H1 (cell line): ENCODE data around the gene TNFAIP1. TPM values are rescaled to one million over a fixed set of nuclear protein-coding genes. Genes with fewer than 3 reads are reported as not detected.

Experiments
- CTCF ChIA-PET: fragments of 300-600 bp; sonication (Branson Sonifier 250); formaldehyde crosslinking; loops from one replicate; lab custom pipeline; 2021; ENCODE audit not compliant: partially characterized antibody; lab: Charles Lee
- POLR2A ChIA-PET: fragments of 300-600 bp; sonication (Branson Sonifier 250); formaldehyde crosslinking; loops from one replicate; lab custom pipeline; 2021; ENCODE audit warnings: inconsistent platforms; ENCODE audit not compliant: partially characterized antibody; lab: Charles Lee
- DNase-seq, 2 experiments: peaks; one replicate each; pipeline versions ENCODE4 v3.0.0 to v3.0.0-alpha.2; 2010 to 2022; ENCODE audit warnings: low spot score in 2 of 2, low read depth in 1 of 2, mixed read lengths in 1 of 2
- FAIRE-seq: peaks from 2 replicates; lab custom pipeline; 2011; peaks lifted over from hg19 to GRCh38; lab: Jason Lieb, UNC
- H2AFZ ChIP-seq: 2 replicates; pipeline ENCODE4 v1.8.1; 2012; ENCODE audit warnings: low read length, inconsistent platforms
- H2AK5ac ChIP-seq: 2 replicates; pipeline ENCODE4 v1.6.1; 2013; ENCODE audit warnings: low read depth, low read length
- H2BK120ac ChIP-seq: replicated peaks from 2 replicates; pipeline ENCODE3; 2013; ENCODE audit warnings: low read depth, low read length, inconsistent platforms
- H2BK12ac ChIP-seq: 2 replicates; pipeline ENCODE4 v1.6.1; 2013; ENCODE audit warnings: low read depth, low read length
- H2BK15ac ChIP-seq: 2 replicates; pipeline ENCODE4 v1.6.1; 2013; ENCODE audit warnings: low read length
- H2BK20ac ChIP-seq: 2 replicates; pipeline ENCODE4 v1.6.1; 2013; ENCODE audit warnings: low read length
- H2BK5ac ChIP-seq: 2 replicates; pipeline ENCODE4 v1.6.1; 2013; ENCODE audit warnings: low read depth, low read length
- H3K14ac ChIP-seq: 2 replicates; pipeline ENCODE4 v1.6.1; 2013; ENCODE audit warnings: inconsistent platforms; ENCODE audit not compliant: insufficient read length
- H3K18ac ChIP-seq: 2 replicates; pipeline ENCODE4 v1.6.1; 2013; ENCODE audit warnings: low read length; ENCODE audit errors: extremely low read depth
- H3K23ac ChIP-seq: 2 replicates; pipeline ENCODE4 v1.6.1; 2013; ENCODE audit warnings: inconsistent platforms; ENCODE audit not compliant: insufficient read length
- H3K23me2 ChIP-seq: 2 replicates; pipeline ENCODE4 v1.6.1; 2013; ENCODE audit warnings: low read depth, low read length
- H3K27ac ChIP-seq: 2 replicates; pipeline ENCODE4 v1.6.1; 2011; ENCODE audit warnings: low read depth, low read length, inconsistent platforms
- H3K27me3 ChIP-seq, 4 experiments: replicated peaks in 1 of 4; 1 replicate in 1 of 4; 2 replicates in 3 of 4; pipeline versions ENCODE4 v1.6.1 to v1.8.1; 2011 to 2013; ENCODE audit warnings: low read length in 3 of 4, mild to moderate bottlenecking in 3 of 4, inconsistent platforms in 2 of 4, mixed read lengths in 2 of 4, moderate library complexity in 1 of 4; ENCODE audit not compliant: control insufficient read depth in 3 of 4, insufficient read depth in 3 of 4; ENCODE audit errors: extremely low read depth in 1 of 4
- H3K36me3 ChIP-seq, 4 experiments: 2 replicates each; pipeline versions ENCODE4 v1.6.1 to v1.8.1; 2011 to 2013; ENCODE audit warnings: mild to moderate bottlenecking in 4 of 4, low read length in 3 of 4, moderate library complexity in 2 of 4, control low read depth in 1 of 4, inconsistent platforms in 1 of 4; ENCODE audit not compliant: insufficient read depth in 4 of 4, control insufficient read depth in 2 of 4
- H3K4ac ChIP-seq: replicated peaks from 2 replicates; pipeline ENCODE3; 2013; ENCODE audit warnings: low read length, low read depth, mixed read lengths, inconsistent platforms; ENCODE audit not compliant: insufficient read length
- H3K4me1 ChIP-seq, 4 experiments: replicated peaks in 1 of 4; 1 replicate in 1 of 4; 2 replicates in 3 of 4; pipeline versions ENCODE4 v1.6.1 to v1.8.1; 2011 to 2013; ENCODE audit warnings: low read length in 3 of 4, inconsistent platforms in 2 of 4, mixed read lengths in 1 of 4; ENCODE audit not compliant: insufficient read depth in 4 of 4, control insufficient read depth in 3 of 4
- H3K4me2 ChIP-seq, 2 experiments: 2 replicates each; pipeline versions ENCODE4 v1.6.1 to v1.8.1; 2011 to 2013; ENCODE audit warnings: low read depth in 2 of 2, low read length in 2 of 2, control low read depth in 1 of 2, inconsistent platforms in 1 of 2, mild to moderate bottlenecking in 1 of 2; ENCODE audit not compliant: insufficient read depth in 1 of 2
- H3K4me3 ChIP-seq, 4 experiments: fragments of 200-600, 300-600 bp in 1 of 4; sonication (generic), shearing (Covaris generic), sonication (Bioruptor Twin) in 1 of 4; 2 replicates each; pipeline versions ENCODE4 v1.5.1 to v1.8.1; 2011 to 2016; ENCODE audit warnings: low read length in 4 of 4, low read depth in 3 of 4, control low read depth in 2 of 4, inconsistent platforms in 2 of 4, mild to moderate bottlenecking in 2 of 4, mixed read lengths in 1 of 4, moderate library complexity in 1 of 4; ENCODE audit not compliant: insufficient read depth in 2 of 4; ENCODE audit errors: extremely low read depth in 1 of 4
- H3K56ac ChIP-seq: replicated peaks from 2 replicates; pipeline ENCODE3; 2013; ENCODE audit warnings: low read depth, mild to moderate bottlenecking, mixed read lengths, low read length, inconsistent platforms; ENCODE audit not compliant: insufficient read length
- H3K79me1 ChIP-seq: 2 replicates; pipeline ENCODE4 v1.6.1; 2013; ENCODE audit warnings: low read depth, low read length, control low read depth
- H3K79me2 ChIP-seq, 2 experiments: 2 replicates each; pipeline versions ENCODE4 v1.6.1 to v1.8.1; 2012 to 2013; ENCODE audit warnings: low read length in 2 of 2, mild to moderate bottlenecking in 2 of 2, inconsistent platforms in 1 of 2; ENCODE audit not compliant: insufficient read depth in 2 of 2, control insufficient read depth in 1 of 2
- H3K9ac ChIP-seq, 4 experiments: replicated peaks in 1 of 4; 1 replicate in 1 of 4; 2 replicates in 3 of 4; pipeline versions ENCODE4 v1.6.1 to v1.8.1; 2011 to 2013; ENCODE audit warnings: low read depth in 3 of 4, low read length in 3 of 4, control low read depth in 2 of 4, mild to moderate bottlenecking in 2 of 4, moderate library complexity in 2 of 4, inconsistent platforms in 1 of 4; ENCODE audit errors: extremely low read depth in 1 of 4
- H3K9me3 ChIP-seq, 2 experiments: 2 replicates each; pipeline versions ENCODE4 v1.6.1 to v1.8.1; 2012 to 2013; ENCODE audit warnings: mild to moderate bottlenecking in 2 of 2, moderate library complexity in 2 of 2, control low read depth in 1 of 2, inconsistent platforms in 1 of 2, low read depth in 1 of 2, low read length in 1 of 2, mixed read lengths in 1 of 2; ENCODE audit not compliant: insufficient read depth in 2 of 2
- H4K20me1 ChIP-seq, 2 experiments: replicated peaks in 1 of 2; 2 replicates each; pipeline versions ENCODE3 to v1.8.1; 2011 to 2013; ENCODE audit warnings: inconsistent platforms in 2 of 2, low read length in 2 of 2, mild to moderate bottlenecking in 1 of 2; ENCODE audit not compliant: insufficient read depth in 2 of 2, control insufficient read depth in 1 of 2
- H4K5ac ChIP-seq: 2 replicates; pipeline ENCODE4 v1.6.1; 2013; ENCODE audit warnings: low read length, low read depth, mixed read lengths, inconsistent platforms; ENCODE audit not compliant: insufficient read length
- H4K8ac ChIP-seq: 2 replicates; pipeline ENCODE4 v1.8.0; 2013; ENCODE audit warnings: mild to moderate bottlenecking, moderate library complexity, low read length, inconsistent platforms; ENCODE audit not compliant: insufficient read depth; ENCODE audit errors: extremely low read depth
- H4K91ac ChIP-seq: replicated peaks from 2 replicates; pipeline ENCODE3; 2013; ENCODE audit warnings: low read length, mixed read lengths, inconsistent platforms; ENCODE audit not compliant: insufficient read length
- JUND ChIP-seq: IDR thresholded peaks from 2 replicates; pipeline ENCODE4 v1.6.1; 2011; ENCODE audit warnings: mild to moderate bottlenecking, improper control_type of control experiment, low read length
- SIN3A ChIP-seq, 2 experiments: IDR thresholded peaks in 1 of 2; conservative IDR thresholded peaks in 1 of 2; 2 replicates each; pipeline ENCODE4 v1.6.1; 2011 to 2012; ENCODE audit warnings: low read length in 2 of 2, improper control_type of control experiment in 1 of 2, low read depth in 1 of 2, mild to moderate bottlenecking in 1 of 2
- TAF7 ChIP-seq: optimal IDR thresholded peaks from 2 replicates; pipeline ENCODE3; 2011; ENCODE audit warnings: low read depth, mild to moderate bottlenecking, inconsistent platforms, low read length, moderate library complexity, borderline replicate concordance
- WGBS, 2 experiments: shearing (Covaris generic) in 1 of 2; methylation state at CpG; one replicate each; pipeline versions ENCODE4 v1.1.6 to v1.1.7; 2013 to 2015; ENCODE audit warnings: low lambda C conversion rate in 2 of 2, mixed read lengths in 2 of 2, inconsistent platforms in 1 of 2, low coverage in 1 of 2, missing lambda C conversion rate in 1 of 2; ENCODE audit not compliant: insufficient replicate concordance in 2 of 2, insufficient coverage in 1 of 2, insufficient read length in 1 of 2; ENCODE audit errors: extremely low coverage in 1 of 2, missing lambda C conversion rate in 1 of 2; 5-methylcytosine and 5-hydroxymethylcytosine counted together
- polyA plus RNA-seq, 7 experiments: library from polyadenylated mRNA; depleted of rRNA in 3 of 7; stranded (reverse) in 5 of 7; unstranded in 2 of 7; fragments of >200 nt in 5 of 7; fragments of 200-250 nt in 2 of 7; gene quantifications; 1 replicate in 5 of 7; 2 replicates in 1 of 7; 4 replicates in 1 of 7; pipeline versions ENCODE4 v1.2.1 to v1.2.3, GENCODE V29; 2011 to 2013; ENCODE audit warnings: missing spikeins in 2 of 7, mixed read lengths in 2 of 7
- total RNA-seq: library from RNA; stranded (reverse); fragmentation: NEBNext Ultra II Directional; extraction: Animal tissue kit (Norgen Biotek cat#: 25700); gene quantifications from 2 replicates; pipeline ENCODE4 v1.2.1, GENCODE V29; 2021

Gene TNFAIP1
- total and polyA plus RNA-seq, 2 of the 8 experiments (the other 6 are each of a cell fraction or from before 2014, with no cell fraction given) = 16.9 to 19.5 TPM

GRCh38 chr17:28319598-28319935 is 16.0 kb upstream of the TNFAIP1 start:
- CTCF ChIA-PET = interaction anchor here (0.6 to 1.9 kb wide), 8 partner anchors 10 to 250 kb away, joined by 3 to 7 read pairs (median 3); partner anchors contain the start of genes IFT20 and TNFAIP1
- WGBS, 2 experiments = 4% methylated on average over 7 of the region's 7 CpGs; no CpG with 5 or more reads in 1 of the 2 experiments
- no peak overlapping the region for H3K4ac ChIP-seq
- H4K8ac ChIP-seq = no peak overlapping the region
- H3K23ac ChIP-seq = no peak overlapping the region
- H3K4me3 ChIP-seq = peak overlapping the region; percentile 63 to 90 (median 70)
- no peaks in the 10 kb centered on the region for H3K9me3 ChIP-seq
- no peaks in the 10 kb centered on the region for H3K79me1 ChIP-seq
- H2BK5ac ChIP-seq = no peak overlapping the region
- POLR2A ChIA-PET = interaction anchor here (0.8 to 4.1 kb wide), 13 partner anchors 9 to 514 kb away, joined by 3 to 30 read pairs (median 5); partner anchors contain the start of genes IFT20, POLDIP2 and TNFAIP1
- no peak for DNase-seq
- H2BK12ac ChIP-seq = no peak overlapping the region
- no peak overlapping the region for H2BK20ac ChIP-seq
- peak overlapping the region; percentile 81 to 99 for H3K4me2 ChIP-seq
- peak overlapping the region; percentile 49 for H3K56ac ChIP-seq
- H3K4me1 ChIP-seq = peaks cover 7 to 26% (median 13%) of the 10 kb centered on the region in 4 experiments
- H3K27ac ChIP-seq = peak overlapping the region; percentile 56; the same call in 1 of the 2 replicates
- peaks cover 34 to 56% of the 10 kb centered on the region in 2 experiments for H3K79me2 ChIP-seq
- H3K27me3 ChIP-seq = peaks cover 0 to 3% (median 0%) of the 10 kb centered on the region in 4 experiments; a peak in 1 of 7 replicates
- H4K20me1 ChIP-seq = peaks cover 3 to 12% of the 10 kb centered on the region in 2 experiments
- H3K23me2 ChIP-seq = peaks cover 11% of the 10 kb centered on the region
- H3K14ac ChIP-seq = no peak overlapping the region
- FAIRE-seq = no peak
- H4K5ac ChIP-seq = no peak overlapping the region
- no peak overlapping the region for H2AFZ ChIP-seq
- H3K18ac ChIP-seq = no peak overlapping the region; the same call in 1 of the 2 replicates
- H2BK15ac ChIP-seq = no peak overlapping the region
- TF ChIP-seq JUND = no peak
- peak; percentile 6 for TF ChIP-seq TAF7
- TF ChIP-seq SIN3A (conservative IDR thresholded peaks at IDR 0.05 in 1 of 2, IDR thresholded peaks at IDR 0.05 in 1 of 2; ENCODE audit: low read depth in 1 of 2, low read length in 2 of 2) = 0 out of 4 replicates have a peak, but pooled peaks of 1 of the 2 experiments have one; percentile 1
- no peak overlapping the region for H4K91ac ChIP-seq
- H3K9ac ChIP-seq = peak overlapping the region; percentile 75 to 85 (median 82)
- peaks cover 0 to 4% (median 0%) of the 10 kb centered on the region in 4 experiments; a peak in 3 of 8 replicates for H3K36me3 ChIP-seq
- no peak overlapping the region for H2AK5ac ChIP-seq
- no peak overlapping the region for H2BK120ac ChIP-seq
